ENCODE data around the gene RABGAP1. TPM values are rescaled to one million over a fixed set of nuclear protein-coding genes. Genes with fewer than 3 reads are reported as not detected.

RABGAP1 gene
- total and polyA plus RNA-seq, 4 donors = 30.8 to 100 (median 69.7) TPM

DNA sequence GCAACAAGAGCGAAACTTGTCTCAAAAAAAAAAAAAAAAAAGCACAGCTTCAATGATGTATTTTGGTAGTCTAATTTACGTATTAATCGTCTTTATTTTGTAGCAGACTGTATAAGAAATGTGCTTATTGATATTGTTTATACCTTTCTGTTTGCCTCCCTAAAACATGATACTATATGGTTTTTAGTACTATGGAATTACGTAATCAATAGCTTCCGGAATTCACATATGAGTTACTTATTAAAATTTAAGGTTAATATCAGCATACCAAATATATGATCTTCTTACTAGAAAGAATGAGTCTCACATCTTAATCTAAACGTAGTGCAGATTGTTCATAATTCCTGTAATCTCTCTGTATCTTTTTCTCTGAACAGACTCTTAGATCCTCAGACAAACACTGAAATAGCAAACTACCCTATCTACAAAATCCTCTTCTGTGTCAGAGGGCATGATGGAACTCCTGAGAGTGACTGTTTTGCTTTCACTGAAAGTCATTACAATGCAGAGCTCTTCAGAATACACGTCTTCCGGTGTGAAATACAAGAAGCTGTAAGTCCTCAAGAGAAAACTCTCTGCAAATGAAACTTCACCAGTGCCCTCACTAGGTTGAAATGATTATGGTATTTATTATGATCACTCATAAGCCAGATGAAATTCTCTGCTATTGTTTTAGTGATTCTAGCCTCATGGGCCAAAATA lies 48.3 kb downstream of the RABGAP1 start:
- no peak overlapping the region for H3K27ac ChIP-seq (ENCODE audit: low read depth in 1 of 2, low read length in 2 of 2)
- H3K36me3 ChIP-seq (ENCODE audit: control insufficient read depth in 1 of 2, insufficient read depth in 2 of 2, low read length in 1 of 2) = peaks cover 0 to 3% of the 10 kb centered on the region in 2 donors
- WGBS, 2 donors = 76% methylated on average over 8 of the region's 8 CpGs

DNA sequence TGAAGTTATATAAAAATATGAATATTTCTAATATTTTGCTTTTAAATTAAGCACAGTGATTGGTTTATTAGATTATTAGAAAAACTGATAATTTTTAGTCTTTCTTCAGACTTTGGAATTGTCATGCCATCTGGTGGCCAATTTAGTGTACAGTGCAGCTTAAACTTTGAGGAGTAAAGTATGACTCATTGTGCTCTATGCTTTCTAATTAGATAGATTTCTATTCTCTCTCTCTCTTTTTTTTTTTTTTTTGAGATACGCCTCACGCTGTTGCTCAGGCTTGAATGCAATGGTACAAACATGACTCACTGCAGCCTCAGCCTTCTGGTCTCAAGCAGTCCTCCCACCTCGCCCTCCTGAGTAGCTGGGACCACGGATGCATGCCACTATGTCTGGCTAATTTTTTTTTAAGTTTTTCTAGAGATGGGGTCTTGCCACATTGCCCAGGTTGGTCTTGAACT lies 50.6 kb downstream of the RABGAP1 start:
- Histone ChIP-seq H3K9me3 (ENCODE audit: control insufficient read depth, low read length) (no peaks in the 10 kb centered on the region), H3K27me3 (ENCODE audit: control insufficient read depth in 1 of 2, insufficient read depth in 2 of 2, low read length in 1 of 2) (no peaks in the 10 kb centered on the region), H3K27ac (ENCODE audit: low read depth in 1 of 2, low read length in 2 of 2) (peak overlapping the region in 1 of 2 donors; percentile 48), H3K4me1 (ENCODE audit: control insufficient read depth in 1 of 2, insufficient read depth in 2 of 2, low read length in 2 of 2) (no peaks in the 10 kb centered on the region), H3K36me3 (ENCODE audit: control insufficient read depth in 1 of 2, insufficient read depth in 2 of 2, low read length in 1 of 2) (peaks cover 0 to 2% of the 10 kb centered on the region in 2 donors), H3K4me3 (ENCODE audit: low read length in 2 of 2) (no peak overlapping the region)
- peak; percentile 83 for ATAC-seq (ENCODE audit: low FRiP score)
- intact Hi-C loops (cut with DNase I) = loop anchor here in 1 of 2 donors (5.0 kb wide), 1 partner anchor 84 kb away; the partner anchor contains the start of gene RC3H2
- WGBS, 2 donors = 27 to 30% methylated on average over 4 of the region's 4 CpGs
- DNase-seq = peak in 1 of 2 donors; percentile 51

More for the DNA sequence above, 48.3 kb downstream of the RABGAP1 start:
- H3K27me3 ChIP-seq (ENCODE audit: control insufficient read depth in 1 of 2, insufficient read depth in 2 of 2, low read length in 1 of 2) = no peaks in the 10 kb centered on the region
- H3K4me1 ChIP-seq (ENCODE audit: control insufficient read depth in 1 of 2, insufficient read depth in 2 of 2, low read length in 2 of 2) = peaks cover 0 to 1% of the 10 kb centered on the region in 2 donors
- intact Hi-C loops (cut with DNase I) = no loop called here
- no peaks in the 10 kb centered on the region for H3K9me3 ChIP-seq (ENCODE audit: control insufficient read depth, low read length)
- no peak for DNase-seq
- no peak for ATAC-seq (ENCODE audit: low FRiP score)
- no peak overlapping the region for H3K4me3 ChIP-seq (ENCODE audit: low read length in 2 of 2)

DNA sequence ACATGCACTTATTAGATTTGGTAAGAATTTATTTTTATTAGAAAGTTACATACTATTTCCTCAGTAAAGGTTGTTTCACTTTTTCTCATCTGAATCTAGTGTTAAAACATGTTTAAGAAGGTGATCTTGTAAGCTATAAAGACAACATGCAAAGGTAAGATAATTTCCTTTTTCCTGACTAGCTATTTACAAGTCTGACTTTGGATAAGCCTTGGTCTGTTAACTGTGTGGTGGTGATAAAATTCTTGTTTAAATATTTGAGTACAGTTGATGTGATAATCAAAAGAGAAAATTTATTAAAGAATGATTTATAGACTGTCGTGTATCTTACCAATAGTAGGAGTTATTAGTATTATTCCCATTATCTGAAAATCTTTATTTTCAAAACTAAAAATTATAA lies 55.8 kb downstream of the RABGAP1 start:
- intact Hi-C loops (cut with DNase I) = no loop called here
- H3K9me3 ChIP-seq (ENCODE audit: control insufficient read depth, low read length) = no peaks in the 10 kb centered on the region
- no peak for ATAC-seq (ENCODE audit: low FRiP score)
- DNase-seq = no peak
- H3K4me3 ChIP-seq (ENCODE audit: low read length in 2 of 2) = no peak overlapping the region
- no peaks in the 10 kb centered on the region for H3K36me3 ChIP-seq (ENCODE audit: control insufficient read depth in 1 of 2, insufficient read depth in 2 of 2, low read length in 1 of 2)
- no peaks in the 10 kb centered on the region for H3K27me3 ChIP-seq (ENCODE audit: control insufficient read depth in 1 of 2, insufficient read depth in 2 of 2, low read length in 1 of 2)
- H3K4me1 ChIP-seq (ENCODE audit: control insufficient read depth in 1 of 2, insufficient read depth in 2 of 2, low read length in 2 of 2) = no peaks in the 10 kb centered on the region
- no peak overlapping the region for H3K27ac ChIP-seq (ENCODE audit: low read depth in 1 of 2, low read length in 2 of 2)
- WGBS, 2 donors = 90 to 91% methylated on average over 1 of the region's 1 CpG

DNA sequence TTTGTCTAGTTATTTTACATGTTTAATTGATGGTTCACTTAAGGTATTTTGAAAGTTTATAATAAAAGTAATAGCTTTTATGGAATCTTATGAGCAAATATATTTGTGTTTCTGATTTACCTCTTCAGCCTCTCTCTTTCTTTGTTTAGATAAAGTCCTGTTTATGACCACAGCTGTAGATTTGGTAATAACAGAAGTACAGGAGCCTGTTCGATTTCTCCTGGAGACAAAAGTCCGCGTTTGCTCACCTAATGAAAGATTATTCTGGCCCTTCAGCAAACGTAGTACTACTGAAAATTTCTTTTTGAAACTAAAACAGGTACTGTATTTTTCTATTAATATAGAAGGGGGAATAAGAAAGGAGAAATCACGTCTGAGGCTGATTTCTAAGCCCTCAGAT lies 57.6 kb downstream of the RABGAP1 start:
- 71 to 78% methylated on average over 5 of the region's 5 CpGs for WGBS, 2 donors
- H3K27ac ChIP-seq (ENCODE audit: low read depth in 1 of 2, low read length in 2 of 2) = no peak overlapping the region

DNA sequence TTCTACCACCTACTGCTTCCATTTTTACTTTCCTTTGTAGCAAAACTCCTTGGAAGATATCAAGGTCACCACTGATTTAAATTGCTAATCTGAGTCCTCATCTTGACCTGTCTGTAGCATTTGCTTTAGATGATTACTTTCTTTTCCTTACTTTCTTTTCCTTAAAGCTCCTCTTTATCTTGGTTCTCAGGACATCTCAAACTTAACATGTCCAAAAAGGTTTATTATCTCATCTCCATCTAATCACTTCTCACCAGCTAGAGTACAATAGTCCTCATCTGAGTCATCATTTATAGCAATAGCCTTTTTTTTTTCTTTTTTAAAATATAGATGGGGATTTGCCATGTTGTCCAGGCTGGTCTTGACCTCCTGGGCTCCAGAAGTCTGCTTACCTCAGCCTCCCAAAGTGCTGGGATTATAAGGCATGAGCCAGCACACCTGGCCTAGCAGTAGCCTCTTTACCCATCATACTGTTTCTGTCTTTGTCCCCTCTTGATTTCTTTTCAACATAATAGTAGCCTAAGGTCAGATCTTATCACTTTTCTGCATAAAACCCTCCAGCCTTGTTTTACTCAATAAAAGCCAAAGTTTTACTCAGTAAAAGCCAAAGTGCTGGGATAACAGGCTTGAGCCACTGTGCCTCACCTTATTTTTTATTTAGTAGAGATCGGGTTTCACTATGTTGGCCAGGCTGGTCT lies 59.7 kb downstream of the RABGAP1 start:
- Histone ChIP-seq H3K9me3 (ENCODE audit: control insufficient read depth, low read length) (no peaks in the 10 kb centered on the region), H3K27ac (ENCODE audit: low read depth in 1 of 2, low read length in 2 of 2) (peak overlapping the region in 1 of 2 donors; percentile 36), H3K4me1 (ENCODE audit: control insufficient read depth in 1 of 2, insufficient read depth in 2 of 2, low read length in 2 of 2) (no peaks in the 10 kb centered on the region), H3K36me3 (ENCODE audit: control insufficient read depth in 1 of 2, insufficient read depth in 2 of 2, low read length in 1 of 2) (no peaks in the 10 kb centered on the region), H3K4me3 (ENCODE audit: low read length in 2 of 2) (no peak overlapping the region), H3K27me3 (ENCODE audit: control insufficient read depth in 1 of 2, insufficient read depth in 2 of 2, low read length in 1 of 2) (no peaks in the 10 kb centered on the region)
- intact Hi-C loops (cut with DNase I) = no loop called here
- DNase-seq (no peak), ATAC-seq (ENCODE audit: low FRiP score) (no peak)
- WGBS, 2 donors = 96 to 100% methylated on average over 1 of the region's 1 CpG

More for the DNA sequence above, 57.6 kb downstream of the RABGAP1 start:
- Histone ChIP-seq H3K9me3 (ENCODE audit: control insufficient read depth, low read length) (no peaks in the 10 kb centered on the region), H3K36me3 (ENCODE audit: control insufficient read depth in 1 of 2, insufficient read depth in 2 of 2, low read length in 1 of 2) (no peaks in the 10 kb centered on the region), H3K4me3 (ENCODE audit: low read length in 2 of 2) (no peak overlapping the region), H3K4me1 (ENCODE audit: control insufficient read depth in 1 of 2, insufficient read depth in 2 of 2, low read length in 2 of 2) (no peaks in the 10 kb centered on the region), H3K27me3 (ENCODE audit: control insufficient read depth in 1 of 2, insufficient read depth in 2 of 2, low read length in 1 of 2) (no peaks in the 10 kb centered on the region)
- ATAC-seq (ENCODE audit: low FRiP score) = no peak
- intact Hi-C loops (cut with DNase I) = no loop called here
- DNase-seq = no peak

DNA sequence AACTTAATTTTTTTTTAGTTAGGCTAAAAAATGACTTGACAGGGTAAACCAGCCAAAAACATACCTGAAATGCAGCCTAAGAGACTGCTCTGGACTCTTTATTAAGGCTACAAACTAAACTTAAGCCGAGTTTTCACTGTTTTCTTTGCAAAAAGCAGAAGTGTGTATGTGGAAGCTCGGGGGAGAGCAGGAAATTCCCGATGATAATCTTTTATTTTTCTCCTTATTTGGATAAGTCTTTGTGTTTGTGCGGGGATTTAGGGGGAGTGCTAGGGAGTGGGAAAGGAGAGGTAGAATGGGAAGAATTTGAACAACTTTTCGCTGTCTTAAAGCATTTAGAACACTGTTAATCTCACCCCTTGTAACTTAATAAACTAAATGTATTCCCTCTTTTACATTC lies 61.9 kb downstream of the RABGAP1 start:
- ATAC-seq (ENCODE audit: low FRiP score) (no peak), DNase-seq (no peak)
- Histone ChIP-seq H3K36me3 (ENCODE audit: control insufficient read depth in 1 of 2, insufficient read depth in 2 of 2, low read length in 1 of 2) (no peaks in the 10 kb centered on the region), H3K9me3 (ENCODE audit: control insufficient read depth, low read length) (no peaks in the 10 kb centered on the region), H3K27me3 (ENCODE audit: control insufficient read depth in 1 of 2, insufficient read depth in 2 of 2, low read length in 1 of 2) (no peaks in the 10 kb centered on the region), H3K27ac (ENCODE audit: low read depth in 1 of 2, low read length in 2 of 2) (peak overlapping the region; percentile 54 to 87), H3K4me3 (ENCODE audit: low read length in 2 of 2) (peak overlapping the region in 1 of 2 donors; percentile 54), H3K4me1 (ENCODE audit: control insufficient read depth in 1 of 2, insufficient read depth in 2 of 2, low read length in 2 of 2) (no peaks in the 10 kb centered on the region)
- WGBS, 2 donors = 1 to 7% methylated on average over 5 of the region's 5 CpGs
- intact Hi-C loops (cut with DNase I) = no loop called here

DNA sequence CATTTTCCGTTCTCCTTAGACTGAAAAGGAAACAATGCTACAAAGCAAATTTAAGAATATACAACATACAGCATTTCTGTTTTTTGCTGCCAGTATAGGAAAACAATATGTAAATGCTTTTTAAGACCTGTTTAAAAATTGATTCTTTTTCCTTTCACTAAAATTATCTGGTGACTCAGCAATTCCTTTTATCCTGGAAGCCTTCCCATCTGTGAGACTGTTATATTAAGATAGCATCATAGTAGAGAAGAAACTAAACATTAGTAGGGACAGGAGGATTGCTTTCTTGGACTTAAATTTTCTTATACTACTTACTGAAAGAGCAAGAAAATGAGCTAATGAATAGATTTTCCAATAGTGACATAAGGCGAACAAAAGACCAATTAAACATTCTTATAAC lies 62.6 kb downstream of the RABGAP1 start:
- 39 to 58% methylated on average over 2 of the region's 2 CpGs for WGBS, 2 donors
- H3K27ac ChIP-seq (ENCODE audit: low read depth in 1 of 2, low read length in 2 of 2) = no peak overlapping the region
- no peaks in the 10 kb centered on the region for H3K36me3 ChIP-seq (ENCODE audit: control insufficient read depth in 1 of 2, insufficient read depth in 2 of 2, low read length in 1 of 2)
- H3K4me3 ChIP-seq (ENCODE audit: low read length in 2 of 2) = no peak overlapping the region
- intact Hi-C loops (cut with DNase I) = no loop called here
- H3K27me3 ChIP-seq (ENCODE audit: control insufficient read depth in 1 of 2, insufficient read depth in 2 of 2, low read length in 1 of 2) = no peaks in the 10 kb centered on the region
- no peak for DNase-seq
- H3K9me3 ChIP-seq (ENCODE audit: control insufficient read depth, low read length) = no peaks in the 10 kb centered on the region
- no peak for ATAC-seq (ENCODE audit: low FRiP score)
- H3K4me1 ChIP-seq (ENCODE audit: control insufficient read depth in 1 of 2, insufficient read depth in 2 of 2, low read length in 2 of 2) = no peaks in the 10 kb centered on the region

DNA sequence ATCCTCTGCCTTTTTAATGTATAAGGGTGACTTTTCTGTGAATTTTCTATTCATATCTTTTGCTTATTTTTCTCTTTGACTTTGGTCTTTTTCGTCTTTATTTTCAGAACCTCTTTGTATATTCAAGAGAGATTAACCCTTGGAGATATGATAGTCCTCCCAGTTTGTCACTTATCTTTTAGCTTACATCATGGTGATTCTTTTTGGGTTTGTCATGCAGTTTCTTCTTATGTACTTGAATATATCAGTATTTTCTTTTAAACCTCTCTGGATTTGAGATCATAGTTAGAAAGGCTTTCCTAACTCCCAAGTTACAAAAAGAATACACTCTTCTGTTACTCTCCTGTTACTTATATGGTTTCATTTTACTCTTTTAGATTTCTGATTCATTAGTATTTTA lies 65.1 kb downstream of the RABGAP1 start:
- no peak for ATAC-seq (ENCODE audit: low FRiP score)
- no peak for DNase-seq
- Histone ChIP-seq H3K27ac (ENCODE audit: low read depth in 1 of 2, low read length in 2 of 2) (no peak overlapping the region), H3K4me3 (ENCODE audit: low read length in 2 of 2) (no peak overlapping the region), H3K36me3 (ENCODE audit: control insufficient read depth in 1 of 2, insufficient read depth in 2 of 2, low read length in 1 of 2) (no peaks in the 10 kb centered on the region), H3K27me3 (ENCODE audit: control insufficient read depth in 1 of 2, insufficient read depth in 2 of 2, low read length in 1 of 2) (no peaks in the 10 kb centered on the region), H3K9me3 (ENCODE audit: control insufficient read depth, low read length) (no peaks in the 10 kb centered on the region), H3K4me1 (ENCODE audit: control insufficient read depth in 1 of 2, insufficient read depth in 2 of 2, low read length in 2 of 2) (no peaks in the 10 kb centered on the region)
- WGBS, 2 donors = 23% methylated on average over 1 of the region's 1 CpG
- intact Hi-C loops (cut with DNase I) = no loop called here

DNA sequence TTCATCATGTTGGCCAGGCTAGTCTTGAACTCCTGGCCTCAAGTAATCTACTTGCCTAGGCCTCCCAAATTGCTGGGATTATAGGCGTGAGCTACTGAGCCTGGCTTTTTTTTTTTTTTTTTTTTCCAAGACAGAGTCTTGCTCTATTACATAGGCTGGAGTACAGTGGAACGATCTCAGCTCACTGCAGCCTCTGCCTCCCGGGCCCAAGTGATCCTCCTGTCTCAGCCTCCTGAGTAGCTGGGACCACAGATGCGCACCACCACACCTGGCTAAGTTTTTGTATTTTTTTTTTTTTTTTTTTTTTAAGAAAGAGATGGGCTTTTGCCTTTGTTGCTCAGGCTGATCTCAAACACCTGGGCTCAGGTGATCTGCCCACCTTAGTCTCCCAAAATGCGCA lies 66.4 kb downstream of the RABGAP1 start:
- ATAC-seq (ENCODE audit: low FRiP score) (no peak), DNase-seq (no peak)
- no peaks in the 10 kb centered on the region for H3K36me3 ChIP-seq (ENCODE audit: control insufficient read depth in 1 of 2, insufficient read depth in 2 of 2, low read length in 1 of 2)
- no peaks in the 10 kb centered on the region for H3K4me1 ChIP-seq (ENCODE audit: control insufficient read depth in 1 of 2, insufficient read depth in 2 of 2, low read length in 2 of 2)
- no peak overlapping the region for H3K27ac ChIP-seq (ENCODE audit: low read depth in 1 of 2, low read length in 2 of 2)
- H3K27me3 ChIP-seq (ENCODE audit: control insufficient read depth in 1 of 2, insufficient read depth in 2 of 2, low read length in 1 of 2) = no peaks in the 10 kb centered on the region
- WGBS, 2 donors = 77 to 88% methylated on average over 5 of the region's 5 CpGs
- intact Hi-C loops (cut with DNase I) = no loop called here
- H3K9me3 ChIP-seq (ENCODE audit: control insufficient read depth, low read length) = no peaks in the 10 kb centered on the region
- no peak overlapping the region for H3K4me3 ChIP-seq (ENCODE audit: low read length in 2 of 2)
